PC-3 (cell line): ENCODE measurements around the gene MT1H. TPM values are rescaled to one million over a fixed set of nuclear protein-coding genes. Genes with fewer than 3 reads are reported as not detected.

Source experiments
- ATAC-seq: fragments of 200-7000 bp; cut with Tn5 transposase; 2 replicates; pipeline ENCODE4 v1.9.1; 2020; ENCODE audit warnings: mild to moderate bottlenecking, moderate library complexity
- BruUV-seq: library from RNA; stranded (reverse); fragments of 400-500 nt; replicated peaks from 2 replicates; lab custom pipeline; 2021; lab: Mats Ljungman, UMichigan
- CTCF ChIA-PET: fragments of 300-600 bp; sonication (Branson Sonifier 250); formaldehyde crosslinking; loops from one replicate; lab custom pipeline; 2022; ENCODE audit warnings: antibody characterized with exemption; lab: Charles Lee
- POLR2A ChIA-PET: fragments of 300-600 bp; sonication (Branson Sonifier 250); formaldehyde crosslinking; loops from one replicate; lab custom pipeline; 2022; ENCODE audit warnings: antibody characterized with exemption; ENCODE audit not compliant: unreplicated experiment; lab: Charles Lee
- DNase-seq: peaks from one replicate; pipeline ENCODE4 v3.0.0-alpha.2; 2015
- H2AFZ ChIP-seq: fragments of 300-600 bp; sonication (generic); 2 replicates; pipeline ENCODE4 v1.6.0; 2016; ENCODE audit warnings: antibody characterized with exemption, low read length
- H3F3A ChIP-seq: fragments of 300-600 bp; sonication (generic); one replicate; pipeline ENCODE4 v1.6.0; 2017; ENCODE audit warnings: antibody characterized with exemption, low read length, control low read depth, mild to moderate bottlenecking; ENCODE audit not compliant: unreplicated experiment
- H3K27ac ChIP-seq: fragments of 300-600 bp; sonication (generic); 2 replicates; pipeline ENCODE4 v1.5.1; 2016; ENCODE audit warnings: mild to moderate bottlenecking, low read length
- H3K27me3 ChIP-seq: fragments of 300-600 bp; sonication (generic); 2 replicates; pipeline ENCODE4 v1.6.1; 2016; ENCODE audit warnings: low read length, mixed read lengths
- H3K36me3 ChIP-seq: fragments of 300-600 bp; sonication (generic); 2 replicates; pipeline ENCODE4 v1.6.1; 2016; ENCODE audit warnings: low read depth, mixed run types, low read length, mixed read lengths
- H3K4me1 ChIP-seq: fragments of 300-600 bp; sonication (generic); 2 replicates; pipeline ENCODE4 v1.5.1; 2016; ENCODE audit warnings: low read length; ENCODE audit not compliant: insufficient read depth
- H3K4me2 ChIP-seq: fragments of 300-600 bp; sonication (generic); 2 replicates; pipeline ENCODE4 v1.6.0; 2016; ENCODE audit warnings: low read length
- H3K4me3 ChIP-seq: fragments of 300-600 bp; sonication (generic); 2 replicates; pipeline ENCODE4 v1.5.1; 2016; ENCODE audit warnings: mild to moderate bottlenecking, low read length, mixed read lengths
- H3K79me2 ChIP-seq: fragments of 300-600 bp; sonication (generic); 2 replicates; pipeline ENCODE4 v1.6.1; 2017; ENCODE audit warnings: low read length, mixed read lengths
- H3K9ac ChIP-seq: fragments of 300-600 bp; sonication (generic); 2 replicates; pipeline ENCODE4 v1.6.0; 2016; ENCODE audit warnings: mild to moderate bottlenecking, low read length
- H3K9me2 ChIP-seq: fragments of 300-600 bp; sonication (generic); replicated peaks from 2 replicates; pipeline ENCODE4 v1.6.1; 2016; ENCODE audit warnings: mixed run types, low read length, mixed read lengths
- H3K9me3 ChIP-seq: fragments of 300-600 bp; sonication (generic); 2 replicates; pipeline ENCODE4 v1.6.1; 2016; ENCODE audit warnings: low read length, mixed read lengths
- H4K20me1 ChIP-seq: fragments of 300-600 bp; sonication (generic); 2 replicates; pipeline ENCODE4 v1.6.1; 2016; ENCODE audit warnings: low read length, mixed read lengths
- CTCF ChIP-seq: fragments of 300-600 bp; sonication (generic); conservative IDR thresholded peaks from 2 replicates; pipeline ENCODE4 v1.5.1; 2017; ENCODE audit warnings: antibody characterized with exemption, low read depth, mild to moderate bottlenecking, low read length
- EZH2 ChIP-seq: fragments of 300-600 bp; sonication (generic); IDR thresholded peaks from one replicate; pipeline ENCODE4 v1.6.1; 2017; ENCODE audit warnings: antibody characterized with exemption, mild to moderate bottlenecking, low read length; ENCODE audit not compliant: unreplicated experiment
- EZH2phosphoT487 ChIP-seq: fragments of 300-600 bp; sonication (generic); IDR thresholded peaks from 2 replicates; pipeline ENCODE4 v1.6.1; 2018; ENCODE audit warnings: mild to moderate bottlenecking, antibody characterized with exemption, low read length, borderline replicate concordance
- intact Hi-C: fragments of 100-400 bp; cut with micrococcal nuclease; formaldehyde crosslinking; loops from 2 replicates; pipeline ENCODE4 v1.9.0; 2023
- total RNA-seq: library from RNA; depleted of rRNA; stranded (reverse); fragments of >200 nt; gene quantifications from 2 replicates; pipeline ENCODE4 v1.2.3, GENCODE V29; 2014

MT1H gene
- total RNA-seq, 1 experiment from 2014 or later: not detected

GRCh38 chr16:56649271-56649670 is 20.3 kb upstream of the MT1H start:
- Histone ChIP-seq H3K4me1 (peaks cover 15% of the 10 kb centered on the region), H3K9me2 (no peaks in the 10 kb centered on the region), H3K79me2 (no peaks in the 10 kb centered on the region), H2AFZ (no peak overlapping the region), H3K27ac (no peak overlapping the region), H3K27me3 (no peaks in the 10 kb centered on the region), H3K9me3 (no peaks in the 10 kb centered on the region), H3K4me3 (no peak overlapping the region), H3K9ac (no peak overlapping the region), H3K4me2 (peak overlapping the region; percentile 12; the same call in 1 of the 2 replicates), H3K36me3 (no peaks in the 10 kb centered on the region), H3F3A (no peaks in the 10 kb centered on the region), H4K20me1 (no peaks in the 10 kb centered on the region)
- no TSS peak for BruUV-seq
- intact Hi-C loops: no loop called here
- DNase-seq (no peak), ATAC-seq (peak; percentile 14; the same call in 1 of the 2 replicates)
- no peak for TF ChIP-seq CTCF
- no peak for TF ChIP-seq EZH2
- TF ChIP-seq EZH2phosphoT487: no peak
- CTCF ChIA-PET: interaction anchor here (1.0 kb wide), 1 partner anchor 53 kb away, joined by 3 read pairs; no protein-coding TSS in a partner anchor
- POLR2A ChIA-PET: interaction anchor here (0.7 kb wide), 1 partner anchor 1179 kb away, joined by 3 read pairs; no protein-coding TSS in a partner anchor

DNA sequence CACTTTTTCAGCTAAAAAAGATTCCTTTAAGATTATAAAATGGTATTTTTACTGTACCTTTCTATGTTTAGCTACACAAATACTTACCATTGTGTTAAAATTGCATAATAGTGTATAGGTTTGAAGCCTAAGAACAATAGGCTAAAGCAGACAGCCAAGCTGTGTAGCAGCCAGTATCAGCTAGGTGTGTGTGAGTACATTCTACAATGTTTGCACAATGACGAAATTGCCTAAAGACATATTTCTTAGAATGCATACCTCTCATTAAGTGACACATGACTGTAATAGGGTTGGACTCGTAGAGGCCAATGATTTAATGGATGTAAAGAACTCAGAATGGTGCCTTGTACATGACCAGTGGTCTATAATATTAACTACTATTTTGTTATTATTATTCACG is 19.8 kb upstream of the MT1H start:
- H3K4me2 ChIP-seq: peak overlapping the region; percentile 12; the same call in 1 of the 2 replicates
- POLR2A ChIA-PET: no interaction called here
- no peaks in the 10 kb centered on the region for H3K27me3 ChIP-seq
- H3K4me1 ChIP-seq: peaks cover 15% of the 10 kb centered on the region
- no peaks in the 10 kb centered on the region for H3K36me3 ChIP-seq
- peak; percentile 87 for DNase-seq
- H3K9ac ChIP-seq: no peak overlapping the region
- ATAC-seq: peak; percentile 96
- intact Hi-C loops: loop anchor here (10.0 kb wide), 1 partner anchor 45 kb away; the partner anchor contains the start of gene MT2A
- H3K9me3 ChIP-seq: no peaks in the 10 kb centered on the region
- H3K4me3 ChIP-seq: no peak overlapping the region
- H3K79me2 ChIP-seq: no peaks in the 10 kb centered on the region
- BruUV-seq: no TSS peak
- no peaks in the 10 kb centered on the region for H3F3A ChIP-seq
- no peak overlapping the region for H3K27ac ChIP-seq
- CTCF ChIA-PET: no interaction called here
- no peak overlapping the region for H2AFZ ChIP-seq
- no peaks in the 10 kb centered on the region for H3K9me2 ChIP-seq
- TF ChIP-seq EZH2phosphoT487 (no peak), EZH2 (no peak), CTCF (no peak)
- H4K20me1 ChIP-seq: no peaks in the 10 kb centered on the region

DNA sequence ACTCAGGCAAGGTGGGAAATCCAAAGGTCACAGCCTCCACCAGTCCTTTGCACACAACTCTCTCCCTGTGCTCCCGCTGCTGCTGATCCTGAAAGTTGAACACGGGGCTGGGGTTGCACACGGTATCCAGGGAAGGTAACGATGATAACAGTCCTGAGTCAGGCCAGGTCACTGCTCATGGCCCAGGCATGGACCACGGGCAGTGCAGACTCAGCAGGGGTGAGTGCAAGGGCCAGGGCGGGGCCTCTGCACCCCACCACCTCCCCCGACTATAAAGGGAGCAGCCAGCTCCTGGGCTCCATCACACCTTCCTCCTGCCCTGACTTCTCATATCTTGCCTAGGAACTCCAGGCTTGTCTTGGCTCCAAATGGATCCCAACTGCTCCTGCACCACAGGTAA is 18.0 kb upstream of the MT1H start, which contains the start of gene MT1B:
MT1B (plus strand) TSS at position 301 of the 400 bp plus-strand sequence; CDS start at position 369, 68 bp downstream.
- TF ChIP-seq EZH2: no peak
- no peak for TF ChIP-seq EZH2phosphoT487
- TF ChIP-seq CTCF: no peak
- no TSS peak for BruUV-seq
- Histone ChIP-seq H3K9me2 (no peaks in the 10 kb centered on the region), H3K4me2 (no peak within 1 kb of the TSS), H3K9me3 (no peaks in the 10 kb centered on the region), H3K4me3 (no peak within 1 kb of the TSS), H3K27ac (no peak within 1 kb of the TSS), H4K20me1 (no peaks in the 10 kb centered on the region), H3K36me3 (no peaks in the 10 kb centered on the region), H3K79me2 (no peaks in the 10 kb centered on the region), H3K27me3 (no peaks in the 10 kb centered on the region), H3K9ac (no peak within 1 kb of the TSS), H2AFZ (no peak within 1 kb of the TSS), H3K4me1 (peaks cover 15% of the 10 kb centered on the region), H3F3A (no peaks in the 10 kb centered on the region)
- intact Hi-C loops: loop anchor here (10.0 kb wide), 1 partner anchor 47 kb away; the partner anchor contains the start of gene MT2A
- ChIA-PET POLR2A (no interaction called here), CTCF (no interaction called here)
- no peak for DNase-seq
- ATAC-seq: no peak
